Activated T-cell treated with anti-CD3 and anti-CD28 coated beads for 1 hour (primary cell): ENCODE data around the gene CAMKMT.
"Not testable (repeated sequence)": the region's sequence is repeated elsewhere in the genome, so short reads cannot be mapped to it uniquely, and the experiment has no call there.

Experiments
- DNase-seq: peaks from one replicate; pipeline ENCODE4 v3.0.0-alpha.2; 2020; ENCODE audit warnings: low read depth

The CAMKMT gene

DNA sequence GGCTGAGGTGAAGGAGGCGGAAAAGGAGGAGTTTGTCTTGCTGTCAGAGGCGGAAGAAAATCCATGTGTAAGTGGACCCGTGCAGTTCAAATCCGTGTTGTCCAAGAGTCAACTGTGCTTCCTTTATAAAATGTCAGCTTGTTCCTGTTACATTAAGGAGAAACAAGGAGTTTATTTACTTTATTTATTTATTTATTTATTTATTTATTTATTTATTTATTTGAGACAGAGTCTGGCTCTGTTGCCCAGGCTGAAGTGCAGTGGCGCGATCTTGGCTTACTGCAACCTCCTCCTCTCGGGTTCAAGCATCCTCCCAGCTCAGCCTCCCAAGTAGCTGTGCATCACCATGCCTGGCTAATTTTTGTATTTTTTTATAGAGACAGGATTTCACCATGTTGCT is 143.9 kb downstream of the CAMKMT start:
- not testable (repeated sequence) for DNase-seq

DNA sequence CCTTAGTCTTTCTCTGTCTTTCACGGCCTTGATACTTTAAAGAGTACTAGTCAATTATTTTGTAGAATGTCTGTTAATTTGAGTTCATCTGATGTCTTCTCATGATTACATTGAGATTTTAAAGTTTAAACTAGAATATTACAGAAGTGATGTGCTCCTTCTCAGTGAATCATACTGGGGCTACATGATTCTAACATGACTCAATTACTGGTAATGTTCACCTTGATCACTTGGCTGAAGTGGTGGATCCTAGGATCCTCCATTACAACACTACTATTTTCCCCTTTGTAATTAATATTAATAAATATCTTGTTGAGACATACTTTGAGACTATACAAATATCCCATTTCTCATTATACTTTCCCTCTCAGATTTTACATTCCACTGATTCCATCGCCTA is 148.5 kb downstream of the CAMKMT start:
- no peak for DNase-seq

DNA sequence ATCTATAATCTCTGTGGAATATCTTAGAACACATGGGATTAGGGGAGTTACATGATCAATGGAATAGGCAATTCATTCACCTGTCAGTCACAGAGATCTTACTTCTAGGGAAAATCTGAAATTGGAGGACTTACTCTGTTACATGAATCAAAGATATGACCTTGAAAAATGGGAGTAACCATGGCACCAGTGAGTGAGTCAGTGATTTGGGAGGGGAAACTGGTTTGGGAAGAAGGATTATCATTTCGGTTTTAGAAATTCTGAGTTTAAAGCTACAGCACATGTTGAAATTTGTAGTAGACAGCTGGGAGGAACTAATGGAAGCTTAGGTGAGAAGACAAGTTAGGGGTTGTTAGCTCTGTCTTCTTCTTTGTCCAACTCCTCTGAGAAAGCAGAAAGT is 153.7 kb downstream of the CAMKMT start:
- DNase-seq: no peak

DNA sequence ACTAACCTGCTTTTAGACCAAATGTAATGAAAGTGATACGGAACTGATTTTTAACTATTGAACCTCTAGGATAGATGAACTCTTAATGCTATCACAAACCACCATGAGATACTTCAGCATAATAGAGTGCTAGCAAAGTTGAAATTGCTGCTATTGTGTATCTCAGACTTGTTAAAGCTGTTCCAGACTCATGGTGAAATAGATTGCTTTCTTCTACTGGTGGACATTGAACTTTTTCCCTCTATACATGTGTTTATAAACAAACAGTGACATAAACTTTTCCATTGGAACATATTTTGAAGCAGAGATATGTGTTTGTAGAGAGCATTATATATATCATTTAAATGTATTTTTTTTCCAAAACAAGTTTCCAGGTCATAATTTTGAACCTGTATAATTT is 157.3 kb downstream of the CAMKMT start:
- DNase-seq: no peak

DNA sequence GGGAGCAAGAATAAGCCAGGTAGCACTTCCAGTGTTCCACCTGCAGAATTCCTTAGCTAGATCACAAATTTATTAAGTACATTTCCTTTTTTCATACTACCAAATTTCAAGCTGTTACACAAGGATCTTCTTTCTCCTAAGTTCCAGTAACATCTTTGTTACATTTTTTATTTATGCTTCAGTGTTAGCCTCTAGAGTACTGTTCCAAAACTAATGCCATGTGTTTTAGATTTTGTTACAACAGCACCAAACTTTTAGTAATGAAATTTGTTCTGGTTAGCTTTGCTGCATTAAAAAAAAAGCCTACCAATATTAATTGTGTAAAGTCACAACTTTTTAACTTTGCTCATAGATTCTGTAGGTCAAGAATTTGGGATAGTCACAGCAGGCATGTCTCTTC is 161.1 kb downstream of the CAMKMT start:
- DNase-seq: no peak

DNA sequence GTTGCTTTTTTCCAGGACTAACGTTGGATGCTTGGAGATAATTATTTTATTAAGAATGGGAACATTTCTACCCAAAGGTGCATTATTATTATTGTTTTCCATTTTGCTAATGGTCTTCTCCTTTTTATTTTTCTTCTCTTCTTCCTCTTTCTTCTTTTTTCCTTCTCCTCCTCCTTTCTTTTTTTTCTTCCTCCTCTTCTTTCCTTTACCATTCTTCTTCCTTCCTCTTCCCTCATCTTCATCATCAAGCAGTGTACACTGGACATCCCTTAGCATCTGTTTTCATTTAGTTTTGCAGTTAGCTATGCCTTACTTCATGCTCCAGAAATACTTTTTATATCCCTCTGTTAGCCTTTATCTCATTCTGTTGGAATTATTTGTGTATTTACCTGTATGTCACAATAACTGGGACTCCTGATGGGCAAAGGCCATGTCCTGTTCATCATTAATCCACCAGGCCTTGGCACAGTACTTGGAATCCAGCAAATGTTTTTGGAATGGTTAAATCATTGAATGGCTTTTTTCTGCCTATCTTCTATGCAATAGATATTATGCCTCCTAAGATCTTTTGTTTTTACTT is 162.7 kb downstream of the CAMKMT start:
- no peak for DNase-seq

DNA sequence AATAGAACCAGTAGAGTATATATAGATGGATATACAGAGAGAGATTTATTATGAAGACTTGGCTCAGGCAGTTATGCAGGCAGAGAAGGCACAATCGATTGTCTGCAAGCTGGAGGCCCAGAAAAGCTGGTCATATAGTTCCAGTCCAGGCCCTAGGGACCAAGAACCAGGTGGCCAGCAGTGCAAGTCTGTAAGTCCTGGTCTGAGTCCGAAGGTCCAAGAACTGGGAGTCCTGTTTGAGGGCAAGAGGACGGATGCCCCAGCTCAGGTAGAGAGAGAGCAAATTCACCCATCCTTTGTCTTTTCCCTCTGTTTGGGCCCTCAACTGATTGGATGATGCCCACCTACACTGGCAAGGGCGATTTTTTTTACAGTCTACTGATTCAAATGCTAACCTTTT is 164.6 kb downstream of the CAMKMT start:
- DNase-seq: no peak

DNA sequence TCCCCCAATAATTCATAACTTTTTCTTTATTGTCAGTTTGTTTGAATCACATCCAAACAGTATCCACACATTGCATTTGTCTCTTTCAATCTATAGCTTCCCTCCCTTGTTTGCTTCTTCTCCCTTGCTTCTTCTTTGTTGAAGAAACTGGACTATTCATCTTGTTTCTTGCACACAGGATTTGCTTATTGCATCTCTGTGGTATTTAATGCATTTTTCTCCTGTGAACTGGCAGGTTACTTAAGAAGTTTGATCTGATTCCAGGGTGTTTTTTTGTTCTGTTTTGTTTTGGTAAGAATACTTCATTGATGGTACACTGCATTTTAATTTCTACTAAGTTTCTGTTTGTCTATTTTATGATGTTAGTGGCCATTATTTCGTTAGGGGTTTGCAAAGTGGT is 166.8 kb downstream of the CAMKMT start:
- DNase-seq: no peak

DNA sequence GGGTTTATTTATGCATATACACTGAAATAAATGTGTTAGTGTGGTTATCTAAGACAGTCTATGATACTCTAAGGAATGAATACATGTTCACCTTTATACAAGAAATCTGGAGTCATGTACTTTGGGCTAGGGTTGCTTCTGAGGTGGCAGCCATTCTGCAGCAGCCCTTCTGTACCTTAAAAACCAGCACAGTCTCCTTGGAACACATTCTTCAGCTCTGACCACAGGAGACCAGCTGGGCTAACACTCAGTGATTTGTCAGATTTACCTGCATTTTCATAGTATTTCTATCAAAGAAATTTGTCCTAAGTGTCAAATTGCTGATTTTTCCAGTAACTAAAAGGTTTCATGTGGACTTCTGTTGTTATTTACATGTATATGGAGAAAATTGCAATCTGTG is 167.7 kb downstream of the CAMKMT start:
- no peak for DNase-seq

DNA sequence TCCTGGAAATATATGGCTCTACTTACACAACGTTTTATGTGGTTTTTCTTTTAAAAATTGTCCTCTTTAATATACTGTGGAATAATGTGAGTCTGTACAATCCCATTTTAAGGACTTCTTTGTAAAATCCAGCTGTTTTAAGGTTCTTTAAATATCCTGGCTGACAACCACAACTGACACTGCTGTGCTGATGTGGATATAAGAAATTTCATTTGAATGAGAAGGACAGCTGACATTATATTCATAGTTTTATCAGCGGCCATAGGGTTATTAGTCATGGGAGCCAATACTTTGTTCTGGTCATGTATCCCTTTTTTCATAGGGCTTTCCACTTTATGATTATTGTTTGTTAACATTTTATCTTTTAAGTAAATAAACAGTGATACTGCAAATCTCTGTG is 169.5 kb downstream of the CAMKMT start:
- DNase-seq: no peak

DNA sequence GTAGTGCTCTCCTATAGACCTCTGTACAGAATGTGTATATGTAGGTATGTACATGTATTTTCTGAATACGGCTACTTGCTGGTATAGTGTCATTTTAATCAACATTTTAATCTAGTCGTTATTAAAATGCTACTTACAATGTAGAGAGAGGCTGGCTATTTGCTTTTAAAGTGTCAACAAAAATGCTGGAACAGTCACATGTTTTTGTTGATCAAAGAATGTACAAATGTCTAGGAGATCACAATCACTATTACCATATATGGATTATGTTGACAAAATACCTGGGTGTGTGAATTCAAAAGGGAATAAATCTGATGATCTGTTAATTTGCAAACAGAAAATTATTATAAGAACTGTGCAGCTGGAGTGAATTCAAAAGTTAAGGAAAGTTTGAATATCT is 170.3 kb downstream of the CAMKMT start:
- DNase-seq: no peak

DNA sequence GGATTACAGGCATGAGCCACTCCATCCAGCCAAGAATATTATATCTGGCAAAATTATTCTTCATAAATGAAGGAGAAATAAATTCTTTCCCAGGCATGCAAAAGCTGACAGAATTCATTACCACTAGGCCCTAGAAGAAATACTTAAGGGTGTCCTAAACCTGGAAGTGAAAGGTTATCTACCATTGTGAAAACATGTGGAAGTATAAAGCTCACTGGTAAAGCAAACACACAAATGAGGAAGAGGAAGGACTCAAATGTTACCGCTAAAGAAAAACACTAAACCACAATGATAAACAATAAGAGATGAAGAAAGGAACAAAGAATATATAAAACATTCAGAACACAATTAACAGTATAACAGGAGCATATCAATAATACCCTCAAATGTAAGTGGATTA is 171.8 kb downstream of the CAMKMT start:
- DNase-seq: no peak

DNA sequence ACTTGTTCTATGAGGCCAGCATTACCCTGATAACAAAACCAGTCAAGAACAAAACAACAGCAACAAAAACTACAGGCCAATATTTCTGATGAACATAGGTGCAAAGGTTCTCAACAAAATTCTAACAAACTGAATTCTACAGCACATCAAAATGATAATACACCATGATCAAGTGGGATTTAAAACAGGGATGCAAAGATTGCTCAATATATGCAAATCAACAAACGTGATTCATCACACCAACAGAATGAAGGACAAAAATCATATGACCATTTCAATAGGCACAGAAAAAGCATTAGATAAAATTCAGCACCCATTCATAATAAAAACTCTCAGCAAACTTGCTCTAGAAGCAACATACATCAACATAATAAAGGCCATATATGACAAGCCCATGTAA is 173.6 kb downstream of the CAMKMT start:
- DNase-seq: no peak

DNA sequence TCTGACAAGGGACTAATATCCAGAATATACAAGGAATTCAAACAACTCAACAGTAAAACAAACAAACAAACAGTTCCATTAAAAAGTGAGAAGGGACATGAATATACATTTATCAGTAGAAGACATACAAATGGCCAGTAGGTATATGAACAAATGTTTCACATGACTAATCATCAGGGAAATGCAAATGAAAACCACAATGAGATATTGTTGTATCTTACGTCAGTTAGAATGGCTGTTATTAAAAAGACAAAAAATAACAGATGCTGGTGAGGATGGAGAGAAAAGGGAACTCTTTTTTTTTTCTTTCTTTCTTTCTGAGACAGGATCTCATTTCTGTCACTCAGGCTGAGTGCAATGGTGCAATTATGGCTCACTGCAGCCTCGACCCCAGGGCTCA is 175.5 kb downstream of the CAMKMT start:
- no peak for DNase-seq

DNA sequence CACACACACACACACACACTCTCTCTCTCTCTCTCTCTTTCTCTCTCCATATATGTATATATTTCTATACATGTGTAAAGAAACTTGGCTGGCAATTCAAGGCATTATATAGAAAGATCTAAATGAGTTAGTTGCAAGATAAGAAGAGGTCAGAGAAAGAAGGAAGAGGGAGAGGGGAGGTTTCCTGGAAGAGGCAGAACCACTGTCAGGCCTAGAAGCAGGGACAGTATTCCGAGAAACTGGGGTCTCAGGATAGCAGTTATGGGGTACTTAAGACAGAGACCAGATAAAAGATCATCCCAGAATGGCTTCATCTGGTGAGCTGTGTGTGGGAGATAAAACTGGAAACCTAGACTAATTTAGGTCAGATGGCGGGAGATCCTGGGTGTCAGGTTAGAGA is 180.8 kb downstream of the CAMKMT start:
- no peak for DNase-seq

DNA sequence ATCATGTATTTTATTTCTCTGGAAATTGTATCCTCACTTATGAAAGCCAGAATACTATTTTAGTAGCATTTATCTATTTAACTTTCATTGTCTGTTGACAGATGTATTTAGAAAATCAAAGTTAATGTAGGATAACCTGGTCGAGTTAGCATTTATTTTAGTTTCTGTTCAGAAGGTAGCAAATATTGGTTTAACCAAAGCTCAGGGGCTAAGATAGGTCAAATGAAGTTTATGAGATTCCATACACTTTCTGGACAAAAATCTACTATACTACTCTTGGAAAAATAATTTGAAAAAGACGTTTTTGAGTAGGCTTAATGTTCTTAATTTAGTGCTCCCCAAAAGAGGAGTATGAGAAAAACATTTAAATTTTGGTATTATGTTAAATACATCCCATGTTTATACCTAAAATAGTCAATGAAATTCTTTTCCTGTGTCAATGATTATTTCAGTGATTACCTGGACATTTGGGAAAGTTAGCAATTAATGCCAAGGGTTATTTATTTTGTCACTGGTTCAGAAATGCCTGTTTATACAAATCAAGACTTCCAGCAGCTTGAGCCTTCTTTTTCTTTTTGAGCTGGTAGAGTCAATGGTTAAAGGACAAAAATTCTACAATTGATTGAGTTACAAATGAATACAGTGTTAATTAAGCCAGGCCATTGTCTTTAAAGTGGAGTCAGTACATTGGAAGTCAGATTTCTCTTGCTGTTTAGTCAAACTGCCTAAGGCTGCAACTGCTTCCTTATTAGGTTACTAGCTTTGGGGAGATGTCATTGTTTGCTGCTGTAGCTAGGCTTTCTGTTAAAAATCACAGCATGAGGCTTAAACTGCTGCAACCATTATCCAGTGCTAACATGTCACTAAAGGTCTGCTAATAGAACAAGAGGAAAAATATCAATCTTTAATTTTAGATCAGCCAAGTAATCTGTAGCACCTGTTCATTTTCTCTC is 182.3 kb downstream of the CAMKMT start:
- no peak for DNase-seq

DNA sequence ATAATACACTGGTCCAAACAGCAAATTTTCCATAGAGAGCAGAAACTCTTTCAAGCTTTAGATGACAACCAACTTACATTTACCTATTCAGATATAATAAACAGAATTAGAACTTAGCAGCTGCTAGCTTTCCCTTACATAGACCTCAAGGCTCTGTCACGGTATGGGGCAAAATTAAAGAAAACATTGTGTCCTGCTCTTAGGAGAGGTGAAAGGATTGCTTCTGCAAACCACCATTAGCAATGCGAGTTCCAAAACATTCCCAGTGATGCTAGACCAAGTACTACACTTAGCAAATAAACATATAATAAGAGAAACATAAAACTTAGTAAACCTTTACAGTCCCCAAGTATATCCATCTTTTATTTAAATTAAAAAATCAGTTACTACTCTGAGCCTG is 183.3 kb downstream of the CAMKMT start:
- no peak for DNase-seq

DNA sequence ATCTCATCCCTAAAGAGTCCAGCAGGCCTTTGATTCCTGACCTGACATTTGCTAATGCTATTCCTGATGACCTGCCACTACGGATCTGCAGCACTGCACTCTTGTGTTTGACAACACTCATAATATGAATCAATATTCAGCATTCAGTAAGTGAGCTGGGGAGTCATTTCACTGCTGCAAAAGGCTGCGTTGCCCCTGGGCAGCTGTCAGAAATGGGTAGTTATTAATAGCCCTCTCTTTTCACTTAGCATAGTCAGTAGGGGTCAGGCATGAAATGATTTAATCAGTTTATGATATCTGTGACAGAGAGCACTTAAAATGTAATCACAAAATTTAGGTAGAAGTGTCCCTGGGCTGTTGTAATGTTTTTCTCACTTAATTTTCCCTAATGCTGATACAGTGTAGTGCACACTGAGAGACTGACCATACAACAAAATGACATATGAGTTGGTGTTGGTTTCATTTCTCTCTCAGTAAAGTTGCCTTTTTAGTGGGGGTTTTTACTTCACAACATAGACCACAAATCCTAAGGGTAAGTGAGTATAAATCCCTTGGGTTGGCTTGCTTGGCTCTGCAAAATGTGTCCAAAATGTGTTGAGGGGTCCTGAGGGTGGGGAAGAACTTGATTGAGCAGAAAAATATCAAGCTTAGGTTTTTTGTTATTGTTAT is 184.8 kb downstream of the CAMKMT start:
- DNase-seq: no peak

DNA sequence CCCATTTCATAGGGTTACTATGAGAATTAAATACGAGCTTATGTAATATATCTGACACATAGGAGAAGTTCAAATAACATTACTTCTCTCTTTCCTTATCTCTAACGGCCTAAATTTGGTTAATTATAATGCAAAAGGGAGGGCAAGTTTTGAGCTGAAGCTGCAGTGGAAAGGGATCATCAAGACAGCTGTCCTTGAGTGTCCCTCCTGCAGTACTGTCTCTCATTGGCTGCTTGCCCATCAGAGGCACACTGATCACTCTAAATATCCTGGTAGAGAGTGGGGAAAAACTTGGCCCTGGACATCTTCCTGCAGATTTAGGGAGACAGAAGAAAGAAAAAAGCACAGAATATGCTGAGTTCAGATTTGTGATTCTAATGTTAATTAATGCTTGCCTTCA is 186.0 kb downstream of the CAMKMT start:
- no peak for DNase-seq

DNA sequence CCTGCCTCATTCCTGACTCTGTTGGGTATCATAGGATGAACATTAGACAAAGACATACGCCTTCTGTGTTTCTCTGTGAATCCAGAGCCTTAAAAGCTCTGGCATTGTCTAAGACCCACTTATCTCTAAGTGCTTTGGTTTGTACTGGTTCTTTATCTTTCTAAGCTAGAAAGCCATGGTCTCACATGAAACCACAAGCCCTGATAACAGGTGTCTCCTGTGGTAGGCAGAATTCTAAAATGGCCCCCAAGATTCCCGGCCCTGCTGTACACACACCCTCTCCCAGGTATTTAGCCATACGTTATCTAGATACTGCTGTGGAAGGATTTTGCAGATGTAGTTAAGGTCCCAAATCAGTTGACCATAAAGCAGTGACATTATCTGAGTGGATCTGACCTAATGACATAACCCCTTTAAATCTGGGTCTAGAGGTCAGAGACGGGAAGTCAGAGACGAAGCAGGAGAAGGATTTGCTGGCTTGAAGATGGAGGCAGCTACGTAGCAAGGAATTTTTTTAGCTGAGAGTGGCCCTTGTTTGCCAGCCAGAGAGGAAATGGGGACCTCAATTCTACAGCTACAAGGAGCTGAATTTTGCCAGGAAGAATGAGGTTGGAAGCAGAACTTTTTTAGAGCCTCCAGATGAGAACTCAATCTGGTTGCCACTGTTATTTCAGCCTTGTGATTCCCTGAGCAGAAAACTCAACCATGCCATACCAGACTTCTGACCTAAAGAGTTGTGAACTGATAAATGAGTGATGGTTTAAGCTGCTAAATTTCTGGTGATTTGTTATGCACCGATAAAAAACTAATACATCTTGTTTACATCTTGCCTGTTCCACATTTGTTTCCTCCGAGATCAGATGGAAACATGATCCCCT is 186.7 kb downstream of the CAMKMT start:
- no peak for DNase-seq

DNA sequence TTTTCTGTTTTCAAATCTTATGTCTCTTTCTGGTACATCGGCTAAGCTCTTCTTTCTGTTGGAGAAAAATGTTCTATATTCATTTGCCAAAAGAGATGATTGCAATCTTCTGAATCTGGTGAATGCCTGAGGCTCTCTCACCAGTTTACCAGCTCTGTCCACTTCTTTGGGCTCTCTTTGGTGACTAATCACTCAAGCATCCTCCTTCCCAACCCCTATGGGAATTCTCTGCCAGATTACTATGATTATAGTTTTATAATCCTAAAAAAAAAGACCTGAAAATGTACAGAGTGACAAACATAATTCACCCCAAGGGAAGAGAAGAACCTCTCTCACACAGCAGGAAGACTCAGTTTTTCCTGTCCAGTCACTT is 187.3 kb downstream of the CAMKMT start:
- DNase-seq: no peak

DNA sequence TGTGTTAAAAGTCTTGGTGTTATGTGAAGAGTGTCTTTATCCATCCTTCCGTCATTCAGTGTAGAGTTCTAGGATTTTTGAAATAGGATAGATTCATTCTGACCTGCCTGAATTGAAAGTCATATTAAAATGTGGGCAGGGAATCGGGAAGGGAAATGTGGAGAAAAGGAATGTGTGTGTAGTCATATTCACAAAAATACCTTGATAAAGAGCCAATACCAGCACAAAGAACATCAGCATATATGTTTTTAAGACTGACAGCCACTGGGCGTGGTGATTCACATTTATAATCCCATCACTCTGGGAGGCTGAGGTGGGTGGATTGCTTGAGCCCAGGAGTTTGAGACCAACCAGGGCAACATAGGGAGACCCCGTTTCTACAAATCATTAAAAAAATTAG is 188.1 kb downstream of the CAMKMT start:
- no peak for DNase-seq
